DND-41 (cell line): ENCODE data around the gene IQCM.

Experiments used
- ATAC-seq: fragments of 200-7000 bp; cut with Tn5 transposase; 3 replicates; pipeline ENCODE4 v1.9.1; 2021; ENCODE audit warnings: low read depth; ENCODE audit not compliant: insufficient read depth
- DNase-seq: peaks from one replicate; pipeline ENCODE4 v3.0.0-alpha.2; 2020
- H2AFZ ChIP-seq: 2 replicates; pipeline ENCODE4 v1.6.0; 2012; ENCODE audit warnings: low read depth, low read length
- H3K27ac ChIP-seq: 2 replicates; pipeline ENCODE4 v1.5.1; 2012; ENCODE audit warnings: low read length, inconsistent platforms
- H3K27me3 ChIP-seq: fragments of 200-600 bp; sonication (generic); 2 replicates; pipeline ENCODE4 v1.6.0; 2012; ENCODE audit warnings: low read length, mild to moderate bottlenecking, inconsistent platforms; ENCODE audit not compliant: insufficient read depth, poor library complexity
- H3K36me3 ChIP-seq: 2 replicates; pipeline ENCODE4 v1.5.1; 2012; ENCODE audit warnings: low read length, inconsistent platforms; ENCODE audit not compliant: insufficient read depth
- H3K4me1 ChIP-seq: 2 replicates; pipeline ENCODE4 v1.5.1; 2012; ENCODE audit warnings: mild to moderate bottlenecking, low read length; ENCODE audit not compliant: insufficient read depth
- H3K4me2 ChIP-seq: 2 replicates; pipeline ENCODE4 v1.6.0; 2012; ENCODE audit warnings: mild to moderate bottlenecking, moderate library complexity, low read length, inconsistent platforms; ENCODE audit not compliant: insufficient read depth
- H3K4me3 ChIP-seq, 2 experiments: fragments of 200-600 bp in 1 of 2; shearing (Covaris generic) in 1 of 2; 2 replicates each; pipeline ENCODE4 v1.5.1; 2012 to 2016; ENCODE audit warnings: inconsistent platforms in 2 of 2, low read length in 2 of 2, mild to moderate bottlenecking in 2 of 2, low read depth in 1 of 2, moderate library complexity in 1 of 2
- H3K79me2 ChIP-seq: 2 replicates; pipeline ENCODE4 v1.6.0; 2012; ENCODE audit warnings: low read length, inconsistent platforms; ENCODE audit not compliant: insufficient read depth
- H3K9ac ChIP-seq: 2 replicates; pipeline ENCODE4 v1.6.0; 2012; ENCODE audit warnings: low read depth, mild to moderate bottlenecking, inconsistent platforms, low read length, moderate library complexity
- H3K9me3 ChIP-seq: 2 replicates; pipeline ENCODE4 v1.5.1; 2012; ENCODE audit warnings: low read length, moderate library complexity, mild to moderate bottlenecking, inconsistent platforms; ENCODE audit not compliant: insufficient read depth, severe bottlenecking
- H4K20me1 ChIP-seq: 2 replicates; pipeline ENCODE4 v1.6.0; 2012; ENCODE audit warnings: low read length; ENCODE audit not compliant: insufficient read depth
- CTCF ChIP-seq: IDR thresholded peaks from 2 replicates; pipeline ENCODE4 v1.5.1; 2012; ENCODE audit warnings: borderline replicate concordance, low read length, moderate library complexity, mild to moderate bottlenecking; ENCODE audit not compliant: poor library complexity, severe bottlenecking; ENCODE audit errors: extremely low read depth
- EZH2 ChIP-seq: IDR thresholded peaks from 3 replicates; pipeline ENCODE4 v1.6.1; 2012; ENCODE audit warnings: borderline replicate concordance, low read depth, mild to moderate bottlenecking, moderate library complexity, low read length, inconsistent platforms; ENCODE audit not compliant: severe bottlenecking

The IQCM gene

GRCh38 chr4:149711593-149712365 is 103.9 kb downstream of the IQCM start:
- H3K4me2 ChIP-seq = no peak overlapping the region
- no peak overlapping the region for H3K27ac ChIP-seq
- H4K20me1 ChIP-seq = no peaks in the 10 kb centered on the region
- no peak overlapping the region for H3K4me3 ChIP-seq
- H3K4me1 ChIP-seq = no peaks in the 10 kb centered on the region
- H3K79me2 ChIP-seq = no peaks in the 10 kb centered on the region
- H3K36me3 ChIP-seq = no peaks in the 10 kb centered on the region
- no peaks in the 10 kb centered on the region for H3K27me3 ChIP-seq
- no peak overlapping the region for H3K9ac ChIP-seq
- TF ChIP-seq CTCF (no peak), EZH2 (no peak)
- DNase-seq (no peak), ATAC-seq (no peak)
- peaks cover 15% of the 10 kb centered on the region for H3K9me3 ChIP-seq
- no peak overlapping the region for H2AFZ ChIP-seq

GRCh38 chr4:149709640-149710039 is 106.0 kb downstream of the IQCM start:
- no peak overlapping the region for H3K4me2 ChIP-seq
- no peak overlapping the region for H2AFZ ChIP-seq
- no peaks in the 10 kb centered on the region for H3K36me3 ChIP-seq
- no peak overlapping the region for H3K27ac ChIP-seq
- no peaks in the 10 kb centered on the region for H3K4me1 ChIP-seq
- no peak overlapping the region for H3K4me3 ChIP-seq
- no peaks in the 10 kb centered on the region for H3K79me2 ChIP-seq
- H3K9ac ChIP-seq = no peak overlapping the region
- H3K27me3 ChIP-seq = no peaks in the 10 kb centered on the region
- DNase-seq (no peak), ATAC-seq (no peak)
- no peaks in the 10 kb centered on the region for H3K9me3 ChIP-seq
- H4K20me1 ChIP-seq = no peaks in the 10 kb centered on the region
- TF ChIP-seq CTCF (no peak), EZH2 (no peak)

GRCh38 chr4:149708513-149709130 is 107.0 kb downstream of the IQCM start:
- no peak overlapping the region for H2AFZ ChIP-seq

More at GRCh38 chr4:149708513-149709130, 107.0 kb downstream of the IQCM start:
- Histone ChIP-seq H3K79me2 (no peaks in the 10 kb centered on the region), H3K9me3 (no peaks in the 10 kb centered on the region), H3K4me2 (no peak overlapping the region), H3K9ac (no peak overlapping the region), H3K36me3 (no peaks in the 10 kb centered on the region), H3K4me1 (no peaks in the 10 kb centered on the region), H3K27ac (no peak overlapping the region), H3K4me3 (no peak overlapping the region), H3K27me3 (no peaks in the 10 kb centered on the region), H4K20me1 (no peaks in the 10 kb centered on the region)
- TF ChIP-seq EZH2 = no peak
- no peak for TF ChIP-seq CTCF
- no peak for ATAC-seq
- no peak for DNase-seq
